PFSK-1 (cell line): ENCODE results near the gene ASB13.

Experiments used
- FOXP2 ChIP-seq: optimal IDR thresholded peaks from 2 replicates; pipeline ENCODE3; 2011; ENCODE audit warnings: borderline replicate concordance, control low read depth, inconsistent platforms; ENCODE audit not compliant: insufficient read depth; ENCODE audit errors: extremely low read length, extremely low read depth
- POLR2AphosphoS5 ChIP-seq: IDR thresholded peaks from 2 replicates; pipeline ENCODE4 v1.6.1; 2012; ENCODE audit warnings: low read depth, mild to moderate bottlenecking, control low read depth, low read length, moderate library complexity
- SIN3A ChIP-seq: IDR thresholded peaks from 2 replicates; pipeline ENCODE4 v1.6.1; 2012; ENCODE audit warnings: mild to moderate bottlenecking, low read length, moderate library complexity, borderline replicate concordance; ENCODE audit not compliant: insufficient read depth
- TAF1 ChIP-seq: IDR thresholded peaks from 2 replicates; pipeline ENCODE4 v1.6.1; 2012; ENCODE audit warnings: low read length, control low read depth, borderline replicate concordance; ENCODE audit not compliant: insufficient read depth
- TF ChIP-seq, protein P1 (sequence below), 2 experiments: IDR thresholded peaks; 2 replicates each; pipeline versions ENCODE4 v1.6.1 to v1.8.0; 2011 to 2012; ENCODE audit warnings: low read depth in 2 of 2, low read length in 2 of 2, control low read depth in 1 of 2, inconsistent platforms in 1 of 2, mild to moderate bottlenecking in 1 of 2, moderate library complexity in 1 of 2; ENCODE audit not compliant: insufficient read depth in 1 of 2

The ASB13 gene

DNA sequence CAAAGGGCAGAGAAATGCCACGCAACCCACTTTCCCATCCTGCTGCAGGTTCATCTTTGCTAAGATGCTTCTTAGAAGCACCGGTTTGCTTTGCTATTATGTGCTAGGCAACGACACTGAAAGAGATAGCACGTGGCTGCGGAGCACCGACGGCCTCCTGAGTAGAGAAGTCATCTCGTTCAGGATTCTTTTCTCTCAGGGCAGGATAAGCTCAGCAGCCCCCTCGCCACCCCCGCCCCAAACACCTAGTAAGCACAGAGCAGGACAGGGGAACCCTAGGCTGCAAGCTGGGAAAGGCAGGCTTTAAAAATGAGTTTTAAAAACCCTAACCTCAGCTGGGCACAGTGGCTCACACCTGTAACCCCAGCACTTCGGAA is 15.0 kb downstream of the ASB13 start:
- TF ChIP-seq TAF1 (no peak), POLR2AphosphoS5 (no peak), FOXP2 (no peak), SIN3A (no peak)
- TF ChIP-seq, protein P1, sequence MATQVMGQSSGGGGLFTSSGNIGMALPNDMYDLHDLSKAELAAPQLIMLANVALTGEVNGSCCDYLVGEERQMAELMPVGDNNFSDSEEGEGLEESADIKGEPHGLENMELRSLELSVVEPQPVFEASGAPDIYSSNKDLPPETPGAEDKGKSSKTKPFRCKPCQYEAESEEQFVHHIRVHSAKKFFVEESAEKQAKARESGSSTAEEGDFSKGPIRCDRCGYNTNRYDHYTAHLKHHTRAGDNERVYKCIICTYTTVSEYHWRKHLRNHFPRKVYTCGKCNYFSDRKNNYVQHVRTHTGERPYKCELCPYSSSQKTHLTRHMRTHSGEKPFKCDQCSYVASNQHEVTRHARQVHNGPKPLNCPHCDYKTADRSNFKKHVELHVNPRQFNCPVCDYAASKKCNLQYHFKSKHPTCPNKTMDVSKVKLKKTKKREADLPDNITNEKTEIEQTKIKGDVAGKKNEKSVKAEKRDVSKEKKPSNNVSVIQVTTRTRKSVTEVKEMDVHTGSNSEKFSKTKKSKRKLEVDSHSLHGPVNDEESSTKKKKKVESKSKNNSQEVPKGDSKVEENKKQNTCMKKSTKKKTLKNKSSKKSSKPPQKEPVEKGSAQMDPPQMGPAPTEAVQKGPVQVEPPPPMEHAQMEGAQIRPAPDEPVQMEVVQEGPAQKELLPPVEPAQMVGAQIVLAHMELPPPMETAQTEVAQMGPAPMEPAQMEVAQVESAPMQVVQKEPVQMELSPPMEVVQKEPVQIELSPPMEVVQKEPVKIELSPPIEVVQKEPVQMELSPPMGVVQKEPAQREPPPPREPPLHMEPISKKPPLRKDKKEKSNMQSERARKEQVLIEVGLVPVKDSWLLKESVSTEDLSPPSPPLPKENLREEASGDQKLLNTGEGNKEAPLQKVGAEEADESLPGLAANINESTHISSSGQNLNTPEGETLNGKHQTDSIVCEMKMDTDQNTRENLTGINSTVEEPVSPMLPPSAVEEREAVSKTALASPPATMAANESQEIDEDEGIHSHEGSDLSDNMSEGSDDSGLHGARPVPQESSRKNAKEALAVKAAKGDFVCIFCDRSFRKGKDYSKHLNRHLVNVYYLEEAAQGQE (IDR thresholded peaks at IDR 0.05; ENCODE audit: insufficient read depth in 1 of 2, low read depth in 2 of 2, low read length in 2 of 2) = no peak

DNA sequence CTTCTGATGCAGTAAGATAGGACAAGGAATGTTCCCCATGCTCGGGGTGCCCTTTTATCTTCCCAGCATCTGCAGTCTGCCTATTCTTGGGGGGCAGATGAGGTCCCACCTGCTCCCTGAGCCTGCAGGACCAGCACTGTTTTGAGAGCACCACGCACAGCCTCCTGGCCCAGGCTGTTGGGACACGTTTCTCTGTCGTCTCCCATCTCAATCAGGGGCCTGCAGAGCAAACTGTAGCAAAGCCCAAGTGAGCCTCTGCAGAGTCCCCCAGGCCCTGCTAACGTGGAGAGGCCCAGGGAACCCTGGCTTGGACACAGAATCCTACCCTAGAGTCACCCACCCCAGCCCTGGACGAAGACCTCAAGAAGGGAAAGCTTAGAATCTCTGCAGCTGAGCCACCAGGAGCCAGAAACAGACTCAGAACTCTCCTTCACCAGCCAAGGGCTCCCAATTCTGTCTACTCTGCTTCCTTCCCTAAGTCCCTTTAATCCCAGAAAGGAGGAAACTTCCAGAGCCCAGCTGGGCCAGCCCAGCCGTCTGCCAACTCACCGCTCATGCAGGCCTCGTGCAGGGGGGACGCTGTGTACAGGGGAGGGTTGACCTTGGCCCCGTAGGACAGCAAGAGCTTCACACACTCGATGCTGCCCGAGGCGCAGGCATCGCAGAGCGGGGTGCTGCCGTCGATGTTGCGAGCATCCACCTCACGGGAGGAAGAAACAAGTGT is 15.6 kb downstream of the ASB13 start:
- TF ChIP-seq SIN3A (no peak), TAF1 (no peak), FOXP2 (no peak), POLR2AphosphoS5 (no peak)
- TF ChIP-seq, protein P1 (IDR thresholded peaks at IDR 0.05; ENCODE audit: insufficient read depth in 1 of 2, low read depth in 2 of 2, low read length in 2 of 2) = no peak

DNA sequence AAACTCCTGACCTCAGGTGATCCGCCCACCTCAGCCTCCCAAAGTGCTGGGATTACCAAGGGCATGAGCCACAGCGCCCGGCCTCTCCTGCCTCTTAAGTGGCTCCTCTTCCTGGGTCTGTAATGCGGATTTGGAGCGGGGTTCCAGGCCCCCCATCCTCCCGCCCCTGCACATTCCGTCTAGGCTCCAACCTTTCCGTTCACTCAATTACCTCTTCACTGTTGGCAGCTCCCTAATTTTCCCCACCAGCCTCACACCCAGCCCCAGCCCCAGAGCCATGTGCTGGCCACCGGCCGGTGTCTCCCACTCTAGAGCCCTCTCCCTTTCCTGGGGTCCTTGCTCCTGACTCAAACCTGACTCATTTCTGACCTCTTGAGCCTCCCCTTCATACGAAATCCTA is 16.6 kb downstream of the ASB13 start:
- TF ChIP-seq SIN3A (no peak), FOXP2 (no peak), POLR2AphosphoS5 (no peak)
- TF ChIP-seq, protein P1 (IDR thresholded peaks at IDR 0.05; ENCODE audit: insufficient read depth in 1 of 2, low read depth in 2 of 2, low read length in 2 of 2) = no peak

DNA sequence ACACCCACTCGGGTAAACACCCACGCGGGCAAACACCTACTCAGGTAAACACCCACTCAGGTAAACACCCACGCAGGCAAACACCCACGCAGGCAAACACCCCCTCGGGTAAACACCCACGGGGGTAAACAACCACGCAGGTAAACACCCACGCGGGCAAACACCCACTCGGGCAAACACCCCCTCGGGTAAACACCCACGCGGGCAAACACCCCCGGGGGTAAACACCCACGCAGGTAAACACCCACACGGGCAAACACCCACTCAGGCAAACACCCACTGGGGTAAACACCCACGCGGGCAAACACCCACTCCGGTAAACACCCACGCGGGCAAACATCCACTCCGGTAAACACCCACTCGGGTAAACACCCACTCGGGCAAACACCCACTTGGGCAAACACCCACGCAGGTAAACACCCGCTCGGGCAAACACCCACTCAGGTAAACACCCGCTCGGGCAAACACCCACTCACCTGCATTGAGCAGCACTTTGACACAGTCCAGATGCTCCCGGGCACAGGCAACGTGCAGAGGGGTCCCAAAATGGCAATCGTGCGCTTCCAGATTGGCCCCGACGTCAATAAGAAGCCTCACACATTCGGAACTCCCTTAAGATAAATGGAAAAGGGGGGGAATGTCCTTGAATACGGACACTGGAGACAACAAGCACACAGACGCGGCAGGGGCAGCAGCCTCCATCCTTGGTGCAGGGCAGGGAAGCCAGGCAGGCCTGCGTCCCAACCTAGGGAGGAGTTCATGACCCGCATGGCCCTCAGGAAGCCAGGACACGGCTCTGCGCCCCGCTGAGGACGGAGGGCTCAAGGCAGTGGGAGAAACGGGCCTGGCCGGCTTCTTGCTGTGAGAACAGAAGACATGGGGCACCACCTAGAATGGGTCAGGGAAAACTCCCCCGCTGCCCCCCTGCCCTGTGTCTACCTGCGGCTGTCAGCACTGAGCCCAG is 17.6 kb downstream of the ASB13 start:
- TF ChIP-seq TAF1 (no peak), SIN3A (no peak), FOXP2 (no peak), POLR2AphosphoS5 (no peak)
- TF ChIP-seq, protein P1 (IDR thresholded peaks at IDR 0.05; ENCODE audit: insufficient read depth in 1 of 2, low read depth in 2 of 2, low read length in 2 of 2) = no peak
